ENCODE results near the gene RAB11FIP3.

RAB11FIP3 gene

DNA sequence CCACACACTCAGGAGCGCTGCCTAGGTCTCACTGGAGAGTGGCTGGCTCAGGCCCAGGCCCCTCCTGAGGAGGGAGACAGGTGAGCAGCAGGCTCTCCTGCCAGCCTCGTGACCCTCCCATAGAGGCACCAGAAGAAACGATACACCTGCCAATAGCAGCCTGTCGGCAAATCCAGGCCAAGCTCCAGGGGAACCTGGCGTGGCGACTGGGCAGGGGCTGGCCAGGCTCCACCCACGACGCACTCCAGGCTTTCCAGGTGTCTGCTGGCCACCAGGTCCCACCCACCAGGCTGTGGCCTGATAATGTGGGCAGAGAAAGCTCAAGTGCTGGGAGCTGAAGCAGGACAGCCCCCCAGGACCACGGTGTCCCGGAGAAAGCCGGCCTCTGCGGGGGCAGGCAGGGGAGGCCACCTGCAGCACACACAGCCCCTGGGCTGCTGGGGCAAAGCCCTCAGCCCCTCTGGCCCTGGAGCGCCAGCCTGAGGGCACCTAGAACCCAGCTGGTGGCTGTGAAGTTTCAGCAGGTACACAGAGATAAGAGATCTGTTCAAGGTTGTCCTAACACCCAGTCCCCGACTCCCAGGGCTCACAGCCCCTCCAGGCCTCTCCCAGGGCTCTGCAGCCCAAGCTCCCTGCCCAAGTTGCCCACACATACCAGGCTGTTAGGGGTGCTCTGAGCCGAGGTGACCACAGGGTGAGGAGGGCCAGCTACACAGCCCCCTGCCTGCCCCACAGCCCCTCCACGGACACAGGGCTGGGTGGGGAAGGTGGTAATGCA, 46.1 kb upstream of the RAB11FIP3 start:
- H3K4me3 ChIP-seq = no peak overlapping the region
- no peak for DNase-seq (ENCODE audit: low spot score)
- no peak overlapping the region for H3K27ac ChIP-seq
- TF ChIP-seq, protein P1, sequence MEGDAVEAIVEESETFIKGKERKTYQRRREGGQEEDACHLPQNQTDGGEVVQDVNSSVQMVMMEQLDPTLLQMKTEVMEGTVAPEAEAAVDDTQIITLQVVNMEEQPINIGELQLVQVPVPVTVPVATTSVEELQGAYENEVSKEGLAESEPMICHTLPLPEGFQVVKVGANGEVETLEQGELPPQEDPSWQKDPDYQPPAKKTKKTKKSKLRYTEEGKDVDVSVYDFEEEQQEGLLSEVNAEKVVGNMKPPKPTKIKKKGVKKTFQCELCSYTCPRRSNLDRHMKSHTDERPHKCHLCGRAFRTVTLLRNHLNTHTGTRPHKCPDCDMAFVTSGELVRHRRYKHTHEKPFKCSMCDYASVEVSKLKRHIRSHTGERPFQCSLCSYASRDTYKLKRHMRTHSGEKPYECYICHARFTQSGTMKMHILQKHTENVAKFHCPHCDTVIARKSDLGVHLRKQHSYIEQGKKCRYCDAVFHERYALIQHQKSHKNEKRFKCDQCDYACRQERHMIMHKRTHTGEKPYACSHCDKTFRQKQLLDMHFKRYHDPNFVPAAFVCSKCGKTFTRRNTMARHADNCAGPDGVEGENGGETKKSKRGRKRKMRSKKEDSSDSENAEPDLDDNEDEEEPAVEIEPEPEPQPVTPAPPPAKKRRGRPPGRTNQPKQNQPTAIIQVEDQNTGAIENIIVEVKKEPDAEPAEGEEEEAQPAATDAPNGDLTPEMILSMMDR (IDR thresholded peaks at IDR 0.05) = no peak

DNA sequence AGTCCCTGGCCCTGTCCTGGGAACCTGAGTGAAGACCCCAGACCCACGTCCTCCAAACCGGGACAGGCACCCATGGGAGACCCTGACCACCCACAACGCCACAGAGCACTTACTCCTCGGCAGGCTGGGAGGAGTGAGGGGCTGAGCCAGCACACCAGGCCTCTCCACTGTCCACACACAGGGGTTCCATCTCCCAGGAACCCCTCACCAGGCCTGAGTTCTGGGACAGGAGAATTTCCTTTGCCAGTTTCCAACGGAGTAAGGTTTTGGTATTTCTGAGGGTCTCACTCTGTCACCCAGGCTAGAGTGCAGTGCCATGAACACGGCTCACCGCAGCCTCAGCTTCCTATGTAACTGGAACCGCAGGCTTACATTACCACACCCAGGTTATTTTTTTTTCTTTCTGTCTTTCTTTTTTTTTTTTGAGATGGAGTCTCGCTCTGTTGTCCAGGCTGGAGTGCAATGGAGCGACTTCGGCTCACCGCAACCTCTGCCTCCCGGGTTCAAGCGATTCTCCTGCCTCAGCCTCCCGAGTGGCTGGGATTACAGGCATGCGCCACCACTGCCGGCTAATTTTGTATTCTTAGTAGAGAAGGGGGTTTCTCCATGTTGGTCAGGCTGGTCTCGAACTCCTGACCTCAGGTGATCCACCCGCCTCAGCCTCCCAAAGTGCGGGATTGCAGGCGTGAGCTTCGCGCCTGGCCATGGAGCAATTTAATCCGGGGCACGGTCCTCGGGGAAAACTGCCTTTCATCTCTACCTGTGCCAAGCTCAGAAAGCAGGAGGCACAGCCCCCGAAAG, 45.3 kb upstream of the RAB11FIP3 start:
- no peak overlapping the region for H3K27ac ChIP-seq
- DNase-seq (ENCODE audit: low spot score) = no peak
- TF ChIP-seq, protein P1 (IDR thresholded peaks at IDR 0.05) = no peak
- peak overlapping the region; percentile 84 for H3K4me3 ChIP-seq

DNA sequence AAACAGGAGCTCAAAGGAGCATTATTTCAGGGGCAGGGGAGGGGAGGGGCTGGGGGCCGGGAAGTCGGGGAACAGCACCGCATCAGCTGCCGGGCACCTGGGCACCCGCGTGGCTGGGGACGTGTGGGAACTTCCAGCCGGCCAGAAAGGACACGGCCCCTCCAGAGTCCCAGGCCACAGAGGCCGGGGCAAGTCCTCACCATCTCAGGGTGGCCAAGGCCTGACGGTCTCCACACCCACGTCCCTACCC, 44.8 kb upstream of the RAB11FIP3 start:
- Histone ChIP-seq H3K27ac (peak overlapping the region in 1 of 2 donors; percentile 53), H3K4me3 (peak overlapping the region; percentile 84)
- TF ChIP-seq, protein P1 (IDR thresholded peaks at IDR 0.05) = no peak
- no peak for DNase-seq (ENCODE audit: low spot score)

DNA sequence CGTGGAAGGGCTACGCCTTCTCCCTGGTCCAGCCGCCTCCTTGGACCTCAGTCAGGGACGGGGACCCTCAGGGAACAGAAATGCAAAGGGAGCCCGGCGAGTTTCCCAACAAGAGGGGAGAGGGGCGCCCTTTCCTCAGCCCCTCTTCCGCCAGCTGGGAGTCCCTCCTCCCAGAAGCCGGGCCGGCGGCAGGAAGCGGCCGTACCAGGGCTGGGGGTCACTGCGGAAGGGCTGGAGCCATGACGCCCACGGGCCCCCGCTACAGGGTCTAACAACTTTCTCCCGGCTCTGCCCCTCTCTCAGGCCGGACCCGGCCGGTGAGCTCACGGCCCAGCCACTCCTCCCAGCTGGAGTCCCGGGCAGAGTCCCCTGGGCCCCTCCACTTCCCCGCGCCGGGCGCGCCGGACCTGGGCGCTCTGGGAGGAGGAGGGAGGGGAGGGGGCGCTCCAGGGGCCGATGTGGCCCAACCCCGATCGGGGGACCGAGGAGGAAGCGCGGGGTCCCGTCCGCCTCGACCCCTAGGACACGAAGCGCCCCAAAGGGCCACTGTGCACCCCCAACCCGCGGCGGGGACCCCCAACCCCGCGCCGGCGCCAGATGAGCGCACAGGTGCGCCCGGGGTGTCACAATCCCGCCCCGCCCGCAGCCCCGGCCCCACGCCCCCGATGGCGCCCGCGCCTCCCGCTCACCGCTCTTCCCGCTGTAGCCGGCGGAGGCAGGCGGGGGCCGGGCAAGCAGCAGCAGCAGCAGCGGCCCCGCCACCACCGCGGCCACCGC, 44.2 kb upstream of the RAB11FIP3 start:
- Histone ChIP-seq H3K27ac (peak overlapping the region; percentile 53 to 89), H3K4me3 (peak overlapping the region; percentile 84)
- TF ChIP-seq, protein P1 (IDR thresholded peaks at IDR 0.05) = no peak
- no peak for DNase-seq (ENCODE audit: low spot score)

DNA sequence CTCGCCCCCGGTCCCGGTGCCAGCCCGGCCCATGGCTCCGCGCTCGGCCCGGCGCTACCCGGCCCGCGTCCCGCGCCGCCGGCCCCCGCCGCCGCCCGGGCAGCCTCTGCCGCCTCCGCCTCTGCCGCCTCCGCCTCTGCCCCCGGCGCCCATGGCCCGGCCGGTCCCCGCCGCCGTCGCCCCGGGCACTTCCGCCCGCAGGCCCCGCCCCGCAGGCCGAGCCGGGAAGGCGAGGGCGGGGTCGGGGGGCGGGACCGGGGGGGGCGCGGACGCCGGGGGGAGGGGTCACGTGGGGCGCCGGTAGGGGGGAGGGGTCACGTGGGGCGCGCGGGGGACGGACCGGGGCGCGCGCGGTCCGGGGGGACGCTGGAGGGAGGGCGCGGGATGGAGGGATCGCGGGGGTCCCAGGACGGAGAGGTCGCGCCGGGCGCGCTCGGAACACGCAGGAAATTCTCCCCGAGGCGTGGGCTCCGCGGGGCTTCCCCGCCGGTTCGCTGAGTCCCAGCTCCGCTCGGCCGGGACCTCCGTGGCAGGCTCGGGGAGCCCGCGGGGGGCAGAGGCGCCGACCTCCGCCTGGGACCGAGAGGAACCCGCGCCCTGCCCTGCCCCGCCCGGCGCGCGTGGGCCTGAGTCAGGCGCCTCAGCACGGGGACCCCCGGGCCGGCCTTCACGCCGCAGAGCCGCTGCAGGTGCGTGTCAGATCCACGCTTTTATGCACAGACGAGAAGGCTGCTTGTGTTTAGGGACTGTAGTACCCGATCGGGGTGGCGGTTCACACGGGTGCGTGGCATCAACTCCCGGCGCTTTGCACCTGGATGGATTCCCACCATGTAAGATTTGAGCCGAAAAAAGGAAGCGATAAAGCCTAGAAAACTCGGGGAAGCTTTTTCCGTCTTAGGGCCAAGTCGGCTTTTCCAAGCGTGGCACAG, 43.4 kb upstream of the RAB11FIP3 start, which contains the start of gene PGAP6:
PGAP6 (minus strand) TSS at position 190 of the 929 bp plus-strand sequence; CDS start at position 33, 157 bp downstream.
- no peak for DNase-seq (ENCODE audit: low spot score)
- TF ChIP-seq, protein P1 (IDR thresholded peaks at IDR 0.05) = no peak
- Histone ChIP-seq H3K27ac (peak within 1 kb of the TSS; percentile 74 to 89), H3K4me3 (peak within 1 kb of the TSS; percentile 84)

All from coronary artery (tissue), 2 donors.